ENCODE results near the gene GHRHR.

Gene GHRHR

DNA sequence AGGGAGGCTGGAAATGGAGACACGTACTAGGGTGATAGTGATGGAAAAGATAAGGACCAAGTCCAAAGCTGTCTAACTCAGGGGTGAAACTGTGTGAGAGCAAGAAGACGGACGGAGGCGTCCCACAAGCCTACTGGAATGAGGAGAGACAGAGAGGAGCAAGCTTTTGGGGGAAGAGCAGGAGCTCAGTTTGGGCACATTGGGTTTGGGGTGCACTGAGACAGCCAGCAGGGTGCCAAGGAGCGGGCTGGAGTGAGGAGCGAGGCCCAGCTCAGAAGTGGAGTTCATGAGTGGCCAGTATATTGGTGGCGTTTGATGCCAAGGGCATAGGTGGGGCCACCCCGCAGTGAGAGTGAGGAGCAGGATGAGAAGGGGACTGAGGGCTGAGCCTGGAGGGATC lies 22.6 kb downstream of the GHRHR start:
- 0 out of 2 replicates have a peak, but pooled peaks cover 5% of the 10 kb centered on the region for H3K27me3 ChIP-seq (ENCODE audit: insufficient read depth, low read length)
- no peaks in the 10 kb centered on the region for H3K36me3 ChIP-seq (ENCODE audit: insufficient read depth, low read length)
- no peak overlapping the region for H3K27ac ChIP-seq (ENCODE audit: low read depth, low read length, poor library complexity, severe bottlenecking)
- no peaks in the 10 kb centered on the region for H3K79me2 ChIP-seq (ENCODE audit: insufficient read depth, low read length)
- no peaks in the 10 kb centered on the region for H3K9me2 ChIP-seq (ENCODE audit: low read depth, low read length)
- H3K9ac ChIP-seq (ENCODE audit: low read length) = no peak overlapping the region
- no peaks in the 10 kb centered on the region for H4K20me1 ChIP-seq (ENCODE audit: insufficient read depth, low read length)
- H3K9me3 ChIP-seq (ENCODE audit: low read length) = no peaks in the 10 kb centered on the region
- H3K4me2 ChIP-seq (ENCODE audit: low read length) = no peak overlapping the region
- TF ChIP-seq, protein P1, sequence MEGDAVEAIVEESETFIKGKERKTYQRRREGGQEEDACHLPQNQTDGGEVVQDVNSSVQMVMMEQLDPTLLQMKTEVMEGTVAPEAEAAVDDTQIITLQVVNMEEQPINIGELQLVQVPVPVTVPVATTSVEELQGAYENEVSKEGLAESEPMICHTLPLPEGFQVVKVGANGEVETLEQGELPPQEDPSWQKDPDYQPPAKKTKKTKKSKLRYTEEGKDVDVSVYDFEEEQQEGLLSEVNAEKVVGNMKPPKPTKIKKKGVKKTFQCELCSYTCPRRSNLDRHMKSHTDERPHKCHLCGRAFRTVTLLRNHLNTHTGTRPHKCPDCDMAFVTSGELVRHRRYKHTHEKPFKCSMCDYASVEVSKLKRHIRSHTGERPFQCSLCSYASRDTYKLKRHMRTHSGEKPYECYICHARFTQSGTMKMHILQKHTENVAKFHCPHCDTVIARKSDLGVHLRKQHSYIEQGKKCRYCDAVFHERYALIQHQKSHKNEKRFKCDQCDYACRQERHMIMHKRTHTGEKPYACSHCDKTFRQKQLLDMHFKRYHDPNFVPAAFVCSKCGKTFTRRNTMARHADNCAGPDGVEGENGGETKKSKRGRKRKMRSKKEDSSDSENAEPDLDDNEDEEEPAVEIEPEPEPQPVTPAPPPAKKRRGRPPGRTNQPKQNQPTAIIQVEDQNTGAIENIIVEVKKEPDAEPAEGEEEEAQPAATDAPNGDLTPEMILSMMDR (IDR thresholded peaks at IDR 0.05; ENCODE audit: low read length) = no peak
- TF ChIP-seq EZH2 (IDR thresholded peaks at IDR 0.05; ENCODE audit: borderline replicate concordance, low read length) = no peak
- no peak overlapping the region for H3K4me3 ChIP-seq (ENCODE audit: low read depth, low read length, poor library complexity, severe bottlenecking)
- H2AFZ ChIP-seq (ENCODE audit: low read length) = no peak overlapping the region
- H3F3A ChIP-seq (ENCODE audit: insufficient read depth, low read length) = no peaks in the 10 kb centered on the region
- no peaks in the 10 kb centered on the region for H3K4me1 ChIP-seq (ENCODE audit: insufficient read depth, low read length, severe bottlenecking)

DNA sequence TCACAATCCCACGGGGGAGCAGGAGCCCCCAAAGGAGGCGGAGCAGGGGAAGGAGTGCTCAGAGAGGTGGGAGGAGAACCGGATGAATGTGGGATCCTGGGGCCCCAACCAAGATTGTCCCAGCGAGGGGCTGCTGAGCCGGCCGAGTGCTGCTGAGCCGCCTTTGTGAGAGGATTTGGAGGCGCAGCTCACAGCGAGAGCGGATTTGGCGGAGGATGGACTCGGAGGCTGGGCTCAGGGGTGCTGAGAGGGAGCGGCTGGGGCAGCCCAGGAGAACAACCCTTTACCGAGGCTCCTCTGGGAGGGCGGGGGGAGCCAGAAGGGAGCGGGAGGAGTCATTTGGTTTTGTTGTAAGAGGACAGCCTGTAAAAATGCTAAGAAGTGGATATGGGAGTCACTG lies 23.0 kb downstream of the GHRHR start:
- no peak overlapping the region for H3K9ac ChIP-seq (ENCODE audit: low read length)
- H3K4me2 ChIP-seq (ENCODE audit: low read length) = no peak overlapping the region

DNA sequence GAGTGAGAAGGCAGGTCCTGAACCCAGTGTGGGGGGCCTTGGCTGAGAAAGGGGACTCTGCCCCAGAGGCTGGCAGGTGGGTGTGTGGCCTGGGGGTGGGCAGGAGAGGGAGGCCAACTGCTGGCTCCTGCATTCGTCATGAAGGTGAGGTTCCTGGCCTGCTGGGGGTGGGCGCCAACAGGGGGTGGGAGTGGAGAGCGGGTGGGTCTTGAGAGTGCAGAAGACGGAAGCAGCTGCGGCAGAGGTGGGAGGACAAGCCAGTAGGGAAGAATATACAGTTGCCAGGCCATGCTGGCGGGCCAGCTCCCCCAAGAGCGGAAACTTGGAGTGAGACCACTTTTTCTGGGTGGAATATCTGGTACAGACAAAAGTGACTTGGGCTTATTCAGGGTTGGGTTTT lies 23.4 kb downstream of the GHRHR start:
- H3K27ac ChIP-seq (ENCODE audit: low read depth, low read length, poor library complexity, severe bottlenecking) = no peak overlapping the region
- H3K36me3 ChIP-seq (ENCODE audit: insufficient read depth, low read length) = no peaks in the 10 kb centered on the region
- no peak overlapping the region for H2AFZ ChIP-seq (ENCODE audit: low read length)
- H3K9me3 ChIP-seq (ENCODE audit: low read length) = no peaks in the 10 kb centered on the region
- no peak overlapping the region for H3K9ac ChIP-seq (ENCODE audit: low read length)
- no peaks in the 10 kb centered on the region for H3K79me2 ChIP-seq (ENCODE audit: insufficient read depth, low read length)
- H3K4me3 ChIP-seq (ENCODE audit: low read depth, low read length, poor library complexity, severe bottlenecking) = no peak overlapping the region
- H3K4me1 ChIP-seq (ENCODE audit: insufficient read depth, low read length, severe bottlenecking) = no peaks in the 10 kb centered on the region
- TF ChIP-seq, protein P1 (IDR thresholded peaks at IDR 0.05; ENCODE audit: low read length) = no peak
- TF ChIP-seq EZH2 (IDR thresholded peaks at IDR 0.05; ENCODE audit: borderline replicate concordance, low read length) = no peak
- no peaks in the 10 kb centered on the region for H3K9me2 ChIP-seq (ENCODE audit: low read depth, low read length)
- H3K4me2 ChIP-seq (ENCODE audit: low read length) = no peak overlapping the region
- H4K20me1 ChIP-seq (ENCODE audit: insufficient read depth, low read length) = no peaks in the 10 kb centered on the region
- no peaks in the 10 kb centered on the region for H3F3A ChIP-seq (ENCODE audit: insufficient read depth, low read length)
- 0 out of 2 replicates have a peak, but pooled peaks cover 5% of the 10 kb centered on the region for H3K27me3 ChIP-seq (ENCODE audit: insufficient read depth, low read length)

More for the DNA sequence above, 23.0 kb downstream of the GHRHR start:
- Histone ChIP-seq H3K27ac (ENCODE audit: low read depth, low read length, poor library complexity, severe bottlenecking) (no peak overlapping the region), H3K9me2 (ENCODE audit: low read depth, low read length) (no peaks in the 10 kb centered on the region), H3K36me3 (ENCODE audit: insufficient read depth, low read length) (no peaks in the 10 kb centered on the region), H2AFZ (ENCODE audit: low read length) (no peak overlapping the region), H3K9me3 (ENCODE audit: low read length) (no peaks in the 10 kb centered on the region), H3K4me3 (ENCODE audit: low read depth, low read length, poor library complexity, severe bottlenecking) (no peak overlapping the region), H4K20me1 (ENCODE audit: insufficient read depth, low read length) (no peaks in the 10 kb centered on the region), H3K27me3 (ENCODE audit: insufficient read depth, low read length) (0 out of 2 replicates have a peak, but pooled peaks cover 5% of the 10 kb centered on the region), H3F3A (ENCODE audit: insufficient read depth, low read length) (no peaks in the 10 kb centered on the region), H3K4me1 (ENCODE audit: insufficient read depth, low read length, severe bottlenecking) (no peaks in the 10 kb centered on the region), H3K79me2 (ENCODE audit: insufficient read depth, low read length) (no peaks in the 10 kb centered on the region)
- TF ChIP-seq EZH2 (IDR thresholded peaks at IDR 0.05; ENCODE audit: borderline replicate concordance, low read length) = no peak
- TF ChIP-seq, protein P1 (IDR thresholded peaks at IDR 0.05; ENCODE audit: low read length) = no peak
